Renal pelvis (tissue), 12 donors: ENCODE measurements around the gene PRPH. TPM values are rescaled to one million over a fixed set of nuclear protein-coding genes. Genes with fewer than 3 reads are reported as not detected.
"Not testable (repeated sequence)": the region's sequence is repeated elsewhere in the genome, so short reads cannot be mapped to it uniquely, and the experiment has no call there.

Experiments used
- DNase-seq: peaks from one replicate; pipeline ENCODE4 v3.0.0-alpha.2; 2013
- long read RNA-seq, 16 experiments: transcript quantifications; one replicate each; lab custom pipeline, GENCODE V29; 2026
- polyA plus RNA-seq, 3 donors: library from polyadenylated mRNA; unstranded; fragments of 120-200 nt; gene quantifications; one replicate each; pipeline ENCODE4 v1.2.1, GENCODE V29; 2013; ENCODE audit not compliant: insufficient read length in 3 of 3

Gene PRPH
- polyA plus RNA-seq: under 1 TPM; 0.30 to 0.56 (median 0.47) TPM
- long read RNA-seq, donor 1: 0 reads
- long read RNA-seq, donor 2: 0 reads
- long read RNA-seq, donor 3: 0 reads
- long read RNA-seq, donor 4: 0 reads
- long read RNA-seq, donor 5: 0 reads
- long read RNA-seq, donor 6: 0 reads
- long read RNA-seq, donor 7: 0 reads
- long read RNA-seq, donor 8: 0 reads
- long read RNA-seq, donor 9: 0 reads
- long read RNA-seq, donor 10: 0 reads
- long read RNA-seq, donor 11: 0 reads
- long read RNA-seq, donor 12: 0 reads
- long read RNA-seq, donor 13: 0 reads
- long read RNA-seq, donor 14: 0 reads
- long read RNA-seq, donor 15, transcript PRPH-201 (9 exons, 3,245 nt): major isoform, 5 of 5 reads
- long read RNA-seq, donor 15, partial matches to known transcripts: 0 of 5 reads
- long read RNA-seq, donor 15, other reads (novel, unspliced or antisense): 0 of 5 reads
- long read RNA-seq, donor 16: 0 reads

DNA sequence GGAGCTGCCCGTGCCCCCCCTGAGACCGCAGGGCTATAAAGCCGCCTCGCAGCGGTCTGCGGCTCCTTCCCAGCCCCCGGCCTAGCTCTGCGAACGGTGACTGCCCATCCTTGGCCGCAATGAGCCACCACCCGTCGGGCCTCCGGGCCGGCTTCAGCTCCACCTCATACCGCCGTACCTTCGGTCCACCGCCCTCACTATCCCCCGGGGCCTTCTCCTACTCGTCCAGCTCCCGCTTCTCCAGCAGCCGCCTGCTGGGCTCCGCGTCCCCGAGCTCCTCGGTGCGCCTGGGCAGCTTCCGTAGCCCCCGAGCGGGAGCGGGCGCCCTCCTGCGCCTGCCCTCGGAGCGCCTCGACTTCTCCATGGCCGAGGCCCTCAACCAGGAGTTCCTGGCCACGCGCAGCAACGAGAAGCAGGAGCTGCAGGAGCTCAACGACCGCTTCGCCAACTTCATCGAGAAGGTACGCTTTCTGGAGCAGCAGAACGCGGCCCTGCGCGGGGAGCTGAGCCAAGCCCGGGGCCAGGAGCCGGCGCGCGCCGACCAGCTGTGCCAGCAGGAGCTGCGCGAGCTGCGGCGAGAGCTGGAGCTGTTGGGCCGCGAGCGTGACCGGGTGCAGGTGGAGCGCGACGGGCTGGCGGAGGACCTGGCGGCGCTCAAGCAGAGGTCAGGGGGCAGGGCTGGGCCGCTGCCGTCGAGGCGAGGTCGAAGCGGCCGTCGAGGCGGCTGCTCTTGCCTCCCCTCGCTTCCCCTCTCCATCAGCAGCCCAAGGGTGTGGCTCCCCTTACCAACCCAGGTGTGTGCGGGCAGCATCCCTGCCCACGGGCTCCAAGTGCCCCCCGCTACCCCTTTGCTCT, at the start of gene PRPH:
Gene PRPH, plus strand, starts transcription at position 66 of the 855 bp plus-strand sequence. Its CDS starts 54 bp downstream, at position 120.
- DNase-seq: no peak

GRCh38 chr12:49251357-49251756, 43.6 kb upstream of the PRPH start:
- no peak for DNase-seq

DNA sequence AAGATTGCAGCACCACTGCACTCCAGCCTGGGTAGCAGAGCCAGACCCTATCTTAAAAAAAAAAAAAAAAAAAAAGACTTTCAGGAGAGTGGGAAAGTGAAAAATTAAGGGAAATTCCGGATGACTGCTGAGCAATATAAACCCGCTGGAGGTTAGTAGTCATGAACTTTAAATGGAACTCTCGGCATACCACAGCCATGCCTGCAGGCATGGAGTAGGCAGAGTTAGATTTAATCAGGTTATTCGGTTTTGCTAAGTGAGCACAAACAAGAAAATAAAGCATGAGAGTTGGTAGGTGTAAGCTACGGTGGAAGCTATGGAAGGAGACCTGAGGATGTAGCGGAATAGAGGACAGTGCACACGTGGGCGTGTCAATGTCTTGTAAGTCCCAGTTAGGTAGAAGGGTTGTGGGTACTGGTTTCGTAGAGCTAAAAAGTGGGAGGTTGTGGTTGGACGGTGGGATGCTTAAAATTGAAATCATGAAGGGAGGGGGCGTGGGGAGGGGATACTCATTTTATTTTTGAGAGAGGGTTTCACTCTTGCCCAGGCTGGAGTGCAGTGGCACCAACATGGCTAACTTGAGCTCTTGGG, 41.8 kb upstream of the PRPH start:
- peak; percentile 44 for DNase-seq

- DNase-seq: not testable (repeated sequence)
Observed at GRCh38 chr12:49255456-49255855, 39.5 kb upstream of the PRPH start.

GRCh38 chr12:49255857-49256637, 38.9 kb upstream of the PRPH start:
- no peak for DNase-seq

GRCh38 chr12:49257508-49258184, 37.3 kb upstream of the PRPH start:
- DNase-seq: not testable (repeated sequence)

DNA sequence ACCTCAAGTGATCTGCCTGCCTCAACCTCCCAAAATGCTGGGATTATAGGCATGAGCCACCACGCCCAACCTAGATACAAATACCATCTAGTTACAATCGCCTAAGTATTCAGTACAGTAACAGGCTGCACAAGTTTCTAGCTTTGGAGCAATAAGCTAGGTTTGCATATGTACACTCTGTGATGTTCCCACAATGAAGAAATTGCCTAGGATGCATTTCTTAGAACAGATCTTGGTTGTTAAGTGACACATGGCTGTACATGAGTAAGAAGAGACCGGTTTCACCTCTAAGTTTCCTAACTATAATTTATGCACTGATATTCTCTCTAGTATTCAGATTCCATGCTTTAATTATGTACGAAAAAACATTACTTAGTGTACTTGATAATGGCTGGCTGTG, 35.5 kb upstream of the PRPH start:
- DNase-seq: no peak

DNA sequence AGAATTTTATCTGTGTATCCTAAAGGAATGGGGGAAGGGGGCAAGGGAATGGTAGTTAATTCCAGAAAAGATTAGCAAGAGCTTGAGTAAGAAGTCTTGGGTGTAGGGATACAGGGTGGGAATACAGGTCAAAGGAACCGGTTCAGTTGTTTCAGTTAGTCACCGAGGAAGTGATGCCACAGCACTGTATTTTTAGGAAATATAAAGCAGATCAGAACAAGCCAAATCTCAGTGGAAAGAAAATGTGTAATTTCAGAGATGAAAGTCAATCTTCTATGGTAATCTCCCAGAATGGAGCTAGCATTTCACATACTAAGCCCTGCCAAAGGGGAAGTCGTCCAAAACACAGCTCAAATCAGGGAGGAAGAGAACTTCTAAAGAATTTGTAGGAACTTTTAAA, 34.8 kb upstream of the PRPH start:
- DNase-seq: no peak

DNA sequence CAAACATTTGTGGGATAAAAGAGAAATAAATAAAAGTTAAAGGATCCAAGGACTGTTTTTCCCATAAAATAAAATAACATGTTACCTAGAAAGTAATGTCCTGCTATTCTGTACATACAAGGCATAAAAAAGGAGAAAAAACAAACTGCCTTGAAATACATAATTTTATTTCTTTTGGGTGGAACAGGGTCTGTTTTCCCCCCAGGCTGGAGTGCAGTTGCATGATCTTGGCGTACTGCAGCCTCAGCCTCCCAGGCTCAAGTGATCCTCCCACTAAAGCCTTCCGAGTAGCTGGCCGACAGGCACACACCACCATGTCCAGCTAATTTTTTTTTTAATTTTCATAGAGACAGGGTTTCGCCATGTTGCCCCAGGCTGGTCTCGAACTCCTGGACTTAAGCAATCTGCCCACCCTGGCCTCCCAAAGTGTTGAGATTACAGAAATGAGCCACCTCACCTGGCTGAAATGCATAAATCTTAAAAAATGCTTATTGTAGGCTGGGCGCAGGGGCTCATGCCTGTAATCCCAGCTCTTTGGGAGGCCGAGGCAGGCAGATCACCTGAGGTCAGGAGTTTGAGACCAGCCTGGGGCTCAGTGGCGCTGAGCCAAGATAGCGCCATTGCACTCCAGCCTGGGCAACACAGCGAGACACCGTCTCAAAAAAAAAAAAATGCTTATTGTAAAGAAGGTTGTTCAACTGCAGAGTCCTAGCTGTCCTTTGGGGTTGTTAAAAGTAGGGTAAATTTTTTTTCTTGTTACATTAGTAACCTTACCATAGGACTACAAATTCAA, 34.2 kb upstream of the PRPH start:
- no peak for DNase-seq

- DNase-seq: no peak
Observed at GRCh38 chr12:49261721-49262120, 33.2 kb upstream of the PRPH start.

GRCh38 chr12:49263400-49263763, 31.6 kb upstream of the PRPH start:
- DNase-seq: no peak

DNA sequence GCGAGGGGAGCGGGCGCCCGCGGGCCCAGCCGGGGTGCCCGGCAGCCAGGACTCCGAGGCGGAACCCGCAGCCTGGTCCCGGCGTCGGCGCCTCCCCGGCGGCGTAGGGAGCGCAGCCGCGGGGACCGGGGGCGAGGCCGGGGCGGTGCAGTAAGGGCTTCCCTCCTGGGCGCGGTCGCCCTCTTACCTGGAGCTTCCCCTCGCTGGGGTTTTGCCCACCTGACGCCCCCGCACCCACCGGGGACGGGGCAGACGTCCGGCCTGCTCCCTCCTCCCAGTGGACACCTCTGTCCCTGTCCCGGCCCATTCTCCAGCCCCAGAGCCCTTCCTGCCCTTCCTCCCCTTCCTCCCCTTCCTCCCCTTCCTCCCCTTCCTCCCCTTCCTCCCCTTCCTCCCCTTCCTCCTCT, 30.5 kb upstream of the PRPH start:
- peak; percentile 33 for DNase-seq

GRCh38 chr12:49264873-49265792, 29.8 kb upstream of the PRPH start, which contains the start of gene TUBA1C:
Gene TUBA1C, plus strand, starts transcription at chr12:49265082. Its CDS starts 100 bp downstream, at chr12:49265182.
- peak; percentile 89 for DNase-seq

DNA sequence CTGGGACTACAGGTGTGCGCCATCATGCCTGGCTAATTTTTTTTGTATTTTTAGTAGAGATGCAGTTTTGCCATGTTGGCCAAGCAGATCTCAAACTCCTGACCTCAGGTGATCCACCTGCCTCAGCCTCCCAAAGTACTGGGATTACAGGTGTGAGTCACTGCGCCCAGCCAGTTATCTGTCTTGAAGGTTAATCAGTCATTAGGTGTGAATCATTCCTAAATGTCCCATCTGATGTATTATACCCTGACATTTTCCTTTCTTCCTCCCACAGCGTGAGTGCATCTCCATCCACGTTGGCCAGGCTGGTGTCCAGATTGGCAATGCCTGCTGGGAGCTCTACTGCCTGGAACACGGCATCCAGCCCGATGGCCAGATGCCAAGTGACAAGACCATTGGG, 25.8 kb upstream of the PRPH start:
- not testable (repeated sequence) for DNase-seq

DNA sequence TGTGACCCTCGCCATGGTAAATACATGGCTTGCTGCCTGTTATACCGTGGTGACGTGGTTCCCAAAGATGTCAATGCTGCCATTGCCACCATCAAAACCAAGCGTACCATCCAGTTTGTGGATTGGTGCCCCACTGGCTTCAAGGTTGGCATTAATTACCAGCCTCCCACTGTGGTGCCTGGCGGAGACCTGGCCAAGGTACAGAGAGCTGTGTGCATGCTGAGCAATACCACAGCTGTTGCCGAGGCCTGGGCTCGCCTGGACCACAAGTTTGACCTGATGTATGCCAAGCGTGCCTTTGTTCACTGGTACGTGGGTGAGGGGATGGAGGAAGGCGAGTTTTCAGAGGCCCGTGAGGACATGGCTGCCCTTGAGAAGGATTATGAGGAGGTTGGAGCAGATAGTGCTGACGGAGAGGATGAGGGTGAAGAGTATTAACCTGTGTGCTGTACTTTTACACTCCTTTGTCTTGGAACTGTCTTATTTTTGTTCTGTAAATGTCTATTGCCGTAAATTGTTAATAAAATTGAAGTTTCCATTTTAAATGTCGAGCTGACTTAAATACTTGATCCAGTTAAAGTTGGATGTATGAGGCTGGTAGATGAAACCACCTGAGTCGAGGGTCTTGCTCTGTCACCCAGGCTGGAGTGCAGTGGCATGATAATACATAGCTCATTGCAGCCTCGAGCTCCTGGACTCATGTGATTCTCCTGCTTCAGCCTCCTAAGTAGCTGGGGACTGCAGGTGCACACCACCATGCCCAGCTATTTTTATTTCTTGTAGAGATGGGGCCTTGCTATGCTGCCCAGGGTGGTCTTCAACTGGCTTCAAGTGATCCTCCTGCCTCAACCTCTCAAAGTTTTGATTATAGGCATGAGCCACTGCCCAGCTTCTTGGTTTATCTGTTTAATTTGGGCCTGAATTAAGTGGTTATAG, 21.9 kb upstream of the PRPH start:
- DNase-seq: no peak

- no peak for DNase-seq
Observed at GRCh38 chr12:49273726-49274395, 21.1 kb upstream of the PRPH start.

DNA sequence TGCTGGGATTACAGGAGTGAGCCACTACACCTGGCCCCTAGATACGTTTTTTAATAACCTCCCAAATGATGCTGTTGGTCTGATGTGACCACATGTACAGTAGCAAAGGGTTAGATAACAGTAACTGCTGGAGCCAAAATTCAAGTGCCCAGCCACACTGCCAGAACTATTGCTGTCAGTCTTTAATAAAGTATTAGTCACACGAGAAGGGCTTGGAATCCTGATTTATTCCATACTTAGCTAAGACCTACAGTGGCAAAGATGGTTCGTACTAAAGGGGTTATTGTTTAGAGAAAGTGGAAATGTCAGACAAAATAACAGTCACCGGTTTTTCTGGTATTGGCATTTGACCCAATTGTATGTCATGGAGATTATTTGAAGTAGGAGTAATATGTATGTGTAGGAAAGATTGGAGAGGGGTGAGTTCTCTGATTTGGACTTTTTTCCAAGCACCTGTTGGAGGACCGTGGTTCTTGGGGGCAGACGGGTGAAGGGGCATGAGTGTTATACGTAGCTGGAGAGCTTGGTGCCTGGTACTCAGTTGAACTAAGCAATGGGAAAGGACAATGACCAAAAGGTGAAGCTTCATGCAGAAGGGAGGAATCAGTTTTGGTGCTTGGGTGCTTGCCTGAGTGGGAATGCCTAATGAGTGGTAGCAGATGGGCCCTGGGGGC, 20.4 kb upstream of the PRPH start:
- no peak for DNase-seq
